Airway epithelial cell (primary cell): Measurements from ENCODE around the gene ARHGEF17. TPM values are rescaled to one million over a fixed set of nuclear protein-coding genes. Genes with fewer than 3 reads are reported as not detected.

Experiments used
- total RNA-seq: library from RNA; depleted of rRNA; stranded (reverse); fragments of >200 nt; gene quantifications from 2 replicates; pipeline ENCODE4 v1.2.3, GENCODE V29; 2015

The ARHGEF17 gene, protein sequence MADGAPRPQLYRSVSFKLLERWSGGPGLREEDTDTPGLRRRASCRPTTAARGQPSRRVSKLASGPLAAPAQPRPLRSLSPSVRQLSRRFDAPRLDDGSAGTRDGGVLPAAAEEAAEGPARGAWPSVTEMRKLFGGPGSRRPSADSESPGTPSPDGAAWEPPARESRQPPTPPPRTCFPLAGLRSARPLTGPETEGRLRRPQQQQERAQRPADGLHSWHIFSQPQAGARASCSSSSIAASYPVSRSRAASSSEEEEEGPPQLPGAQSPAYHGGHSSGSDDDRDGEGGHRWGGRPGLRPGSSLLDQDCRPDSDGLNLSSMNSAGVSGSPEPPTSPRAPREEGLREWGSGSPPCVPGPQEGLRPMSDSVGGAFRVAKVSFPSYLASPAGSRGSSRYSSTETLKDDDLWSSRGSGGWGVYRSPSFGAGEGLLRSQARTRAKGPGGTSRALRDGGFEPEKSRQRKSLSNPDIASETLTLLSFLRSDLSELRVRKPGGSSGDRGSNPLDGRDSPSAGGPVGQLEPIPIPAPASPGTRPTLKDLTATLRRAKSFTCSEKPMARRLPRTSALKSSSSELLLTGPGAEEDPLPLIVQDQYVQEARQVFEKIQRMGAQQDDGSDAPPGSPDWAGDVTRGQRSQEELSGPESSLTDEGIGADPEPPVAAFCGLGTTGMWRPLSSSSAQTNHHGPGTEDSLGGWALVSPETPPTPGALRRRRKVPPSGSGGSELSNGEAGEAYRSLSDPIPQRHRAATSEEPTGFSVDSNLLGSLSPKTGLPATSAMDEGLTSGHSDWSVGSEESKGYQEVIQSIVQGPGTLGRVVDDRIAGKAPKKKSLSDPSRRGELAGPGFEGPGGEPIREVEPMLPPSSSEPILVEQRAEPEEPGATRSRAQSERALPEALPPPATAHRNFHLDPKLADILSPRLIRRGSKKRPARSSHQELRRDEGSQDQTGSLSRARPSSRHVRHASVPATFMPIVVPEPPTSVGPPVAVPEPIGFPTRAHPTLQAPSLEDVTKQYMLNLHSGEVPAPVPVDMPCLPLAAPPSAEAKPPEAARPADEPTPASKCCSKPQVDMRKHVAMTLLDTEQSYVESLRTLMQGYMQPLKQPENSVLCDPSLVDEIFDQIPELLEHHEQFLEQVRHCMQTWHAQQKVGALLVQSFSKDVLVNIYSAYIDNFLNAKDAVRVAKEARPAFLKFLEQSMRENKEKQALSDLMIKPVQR (N-terminal part only)
- total RNA-seq = 7.1 and 11.6 TPM in 2 replicates

DNA sequence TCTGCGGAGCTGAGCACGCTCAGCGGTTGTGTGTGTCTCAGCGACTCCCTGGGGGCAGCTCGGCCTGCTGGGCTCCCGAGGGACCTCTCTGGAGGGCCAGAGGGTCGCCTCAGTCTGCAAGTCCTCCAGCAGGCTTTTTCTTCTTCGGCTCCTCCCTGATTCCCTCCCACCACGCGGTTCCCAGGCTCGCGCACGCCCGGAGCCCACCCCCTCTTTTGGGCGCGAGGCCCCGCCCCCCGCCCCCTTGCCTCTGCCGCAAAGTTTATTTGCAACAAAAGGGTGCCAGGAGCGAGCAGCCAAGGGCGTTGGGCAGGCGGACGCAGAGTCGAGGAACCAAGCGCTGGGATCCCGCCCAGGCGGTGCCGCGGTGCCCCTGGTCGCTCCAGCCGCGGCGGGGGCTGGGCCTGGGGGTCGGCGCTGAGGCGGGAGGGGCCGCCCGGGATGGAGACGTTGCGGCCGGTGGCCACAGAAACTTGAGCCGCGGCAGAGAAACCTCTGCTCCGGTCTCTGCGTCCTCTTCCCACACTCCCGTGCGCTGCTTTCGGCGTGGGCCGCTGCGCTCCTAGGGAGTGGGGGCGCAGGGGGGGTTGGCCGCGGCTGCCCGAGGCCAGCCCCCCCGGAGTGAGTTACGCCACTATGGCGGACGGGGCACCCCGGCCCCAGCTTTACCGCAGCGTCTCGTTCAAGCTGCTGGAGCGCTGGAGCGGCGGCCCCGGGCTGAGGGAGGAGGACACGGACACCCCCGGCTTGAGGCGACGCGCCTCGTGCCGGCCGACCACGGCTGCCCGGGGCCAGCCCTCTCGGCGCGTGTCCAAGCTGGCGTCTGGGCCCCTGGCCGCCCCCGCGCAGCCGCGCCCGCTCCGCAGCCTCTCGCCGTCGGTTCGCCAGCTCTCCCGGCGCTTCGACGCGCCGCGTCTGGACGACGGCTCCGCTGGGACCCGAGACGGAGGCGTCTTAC is at the start of gene ARHGEF17:
Gene ARHGEF17 (plus strand): TSS at position 274 of the 958 bp plus-strand sequence. CDS start 363 bp downstream, at position 637.

DNA sequence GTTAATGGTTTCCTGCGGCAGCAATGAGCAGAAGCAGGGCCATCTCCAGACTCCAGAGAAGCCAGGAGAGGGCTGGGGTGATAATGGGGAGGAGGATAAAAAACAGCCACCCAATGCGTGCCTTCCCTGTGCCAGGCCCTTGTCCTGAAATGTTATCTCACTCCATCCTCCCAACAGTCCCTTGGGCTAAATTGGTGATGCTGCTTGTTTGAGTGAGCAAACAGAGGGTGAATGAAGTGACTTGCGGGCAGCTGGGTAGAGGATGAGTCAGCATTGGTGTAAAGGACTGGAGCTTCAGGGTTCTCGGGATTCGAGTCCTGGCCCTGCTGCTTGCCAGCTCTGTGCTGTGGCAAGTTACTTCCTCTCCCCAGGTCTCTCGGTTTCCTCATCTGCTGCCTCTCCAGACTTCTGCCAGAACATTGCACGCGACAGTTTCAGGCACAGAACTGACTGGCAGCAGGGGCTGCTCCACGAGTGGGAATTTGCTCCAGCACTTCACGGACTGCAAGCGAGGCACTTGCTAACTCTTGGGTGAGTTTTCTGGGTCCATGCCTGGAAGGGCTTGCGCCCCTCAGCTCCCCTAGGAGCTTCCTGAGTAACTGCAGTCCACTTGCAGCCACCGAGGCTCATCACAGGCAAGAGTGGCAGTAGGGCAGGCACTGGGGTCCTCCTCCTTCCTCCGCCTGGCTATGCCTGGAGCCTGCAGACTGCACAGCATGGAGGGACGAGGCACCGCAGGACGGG is 36.0 kb upstream of the ARHGEF17 start, which contains the start of gene P2RY6:
Gene P2RY6 (plus strand): TSS at position 403 of the 744 bp plus-strand sequence. CDS start 24,181 bp downstream, outside the sequence.

DNA sequence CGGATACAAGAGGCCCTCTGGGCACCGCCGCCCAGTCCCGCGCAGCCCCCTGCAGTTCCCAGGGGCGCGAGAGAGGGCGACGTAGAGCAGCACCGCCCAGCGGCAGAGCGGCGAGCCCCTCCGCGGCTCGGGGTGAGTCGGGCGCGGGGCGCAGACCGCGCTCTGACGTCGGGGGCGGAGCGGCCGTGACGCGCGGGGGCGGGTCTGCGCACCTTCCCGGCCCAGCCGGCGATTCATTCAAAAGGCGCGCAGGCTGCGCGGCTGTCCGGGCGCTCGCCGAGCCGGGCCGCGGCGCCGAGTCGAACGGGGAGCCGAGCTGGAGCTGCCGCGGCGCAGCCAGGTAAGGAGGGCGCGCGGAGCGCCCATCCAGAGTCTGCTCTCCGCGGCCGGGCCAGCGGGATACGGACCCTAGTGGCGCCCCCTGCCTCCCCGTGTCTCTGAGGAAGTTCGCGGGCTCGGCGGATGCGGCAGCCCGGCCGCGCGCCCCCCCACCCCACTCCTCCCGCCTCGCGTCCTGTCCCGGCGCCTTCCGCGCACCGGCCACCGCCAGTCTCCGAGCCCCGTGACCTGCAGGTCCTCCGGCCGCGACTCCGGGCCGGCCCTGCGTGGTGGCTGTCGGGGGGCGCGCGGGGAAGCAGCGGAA is 68.2 kb downstream of the ARHGEF17 start, which contains the start of gene RELT:
Gene RELT (plus strand): TSS at position 240 of the 643 bp plus-strand sequence. CDS start 12,738 bp downstream, outside the sequence.

Other genes starting within 250 kb of the ARHGEF17 start
- gene FCHSD2, start 166.0 kb upstream of the ARHGEF17 start, total RNA-seq = 6.3 and 9.4 TPM in 2 replicates
- 37.8 and 46.1 TPM in 2 replicates for gene P2RY2, start 90.0 kb upstream of the ARHGEF17 start, total RNA-seq
- 0.21 TPM in 1 of 2 replicates, not detected in the other for gene P2RY6, start 35.9 kb upstream of the ARHGEF17 start, total RNA-seq
- 6.3 and 7.2 TPM in 2 replicates for gene RELT, start 68.1 kb downstream of the ARHGEF17 start, total RNA-seq